ENCODE measurements around the gene NOL4L.

- no peak for TF ChIP-seq POLR2AphosphoS5 (IDR thresholded peaks at IDR 0.05; ENCODE audit: low read depth, low read length)
- TF ChIP-seq POLR2A (IDR thresholded peaks at IDR 0.05; ENCODE audit: low read depth, low read length) = no peak
- TF ChIP-seq POU2F2 (IDR thresholded peaks at IDR 0.05; ENCODE audit: low read depth, low read length) = no peak
- no peak for TF ChIP-seq TAF1 (IDR thresholded peaks at IDR 0.05; ENCODE audit: low read depth, low read length)
- no peak for TF ChIP-seq SPI1 (IDR thresholded peaks at IDR 0.05; ENCODE audit: low read depth, low read length)
These were observed 110.5 kb downstream of the NOL4L start for GRCh38 chr20:32474717-32474966.
